Measurements from ENCODE around the gene MFAP3L. TPM values are rescaled to one million over a fixed set of nuclear protein-coding genes. Genes with fewer than 3 reads are reported as not detected.

MFAP3L gene
- polyA plus RNA-seq, 3 donors: 0.01 to 0.18 TPM; not detected in 1

- H3K27me3 ChIP-seq (ENCODE audit: control insufficient read depth in 2 of 2, insufficient read depth in 2 of 2, low read length in 2 of 2): peaks cover 9 to 15% of the 10 kb centered on the region in 2 donors
- H3K36me3 Mint-ChIP-seq: no peaks in the 10 kb centered on the region
- no peak overlapping the region for H3K9ac ChIP-seq (ENCODE audit: insufficient read depth, low read length, poor library complexity, severe bottlenecking)
- no peaks in the 10 kb centered on the region for H3K9me3 ChIP-seq (replicated peaks in 1 of 2; ENCODE audit: control insufficient read depth in 1 of 2, insufficient read depth in 1 of 2, low read length in 2 of 2)
- no peak for DNase-seq
- no peak overlapping the region for H3K4me2 ChIP-seq (replicated peaks; ENCODE audit: extremely low read depth, low read length, poor library complexity, severe bottlenecking)
- peak overlapping the region in 1 of 2 donors; percentile 22 for H3K4me3 Mint-ChIP-seq
- TF ChIP-seq CTCF (IDR thresholded peaks at IDR 0.05): no peak
- peaks cover 19% of the 10 kb centered on the region for H3K4me1 Mint-ChIP-seq
- H2AFZ ChIP-seq (ENCODE audit: insufficient read depth, low read depth, low read length, poor library complexity, severe bottlenecking): no peak overlapping the region
- no peak overlapping the region for H3K4me3 ChIP-seq (replicated peaks in 1 of 3; ENCODE audit: low read depth in 2 of 3, low read length in 3 of 3)
- no peak overlapping the region for H3K27ac ChIP-seq (ENCODE audit: low read depth in 1 of 2, low read length in 2 of 2)
- no peaks in the 10 kb centered on the region for H4K20me1 ChIP-seq (ENCODE audit: insufficient read depth, low read length)
- peaks cover 0 to 3% (median 0%) of the 10 kb centered on the region in 7 donors for H3K9me3 Mint-ChIP-seq
- intact Hi-C loops (cut with micrococcal nuclease): no loop called here
- peak overlapping the region in 1 of 7 donors; percentile 24 for H3K27ac Mint-ChIP-seq
- peaks cover 14 to 15% of the 10 kb centered on the region in 2 donors for H3K4me1 ChIP-seq (ENCODE audit: control insufficient read depth in 1 of 2, insufficient read depth in 2 of 2, low read length in 2 of 2)
- H3K79me2 ChIP-seq (ENCODE audit: insufficient read depth, low read length): no peaks in the 10 kb centered on the region
- peaks cover 12 to 35% (median 17%) of the 10 kb centered on the region in 3 donors for H3K27me3 Mint-ChIP-seq (ENCODE audit: low read depth in 3 of 3)
- 100% methylated on average over 3 of the region's 5 CpGs for WGBS (ENCODE audit: insufficient coverage)
- no peaks in the 10 kb centered on the region for H3K36me3 ChIP-seq (replicated peaks in 1 of 2; ENCODE audit: control insufficient read depth in 1 of 2, insufficient read depth in 2 of 2, low read length in 2 of 2)
Observed at GRCh38 chr4:169955521-169955920, 70.7 kb downstream of the MFAP3L start.

GRCh38 chr4:169952236-169953002, 73.8 kb downstream of the MFAP3L start:
- Histone ChIP-seq H3K9me3 (replicated peaks in 1 of 2; ENCODE audit: control insufficient read depth in 1 of 2, insufficient read depth in 1 of 2, low read length in 2 of 2) (no peaks in the 10 kb centered on the region), H3K36me3 (replicated peaks in 1 of 2; ENCODE audit: control insufficient read depth in 1 of 2, insufficient read depth in 2 of 2, low read length in 2 of 2) (no peaks in the 10 kb centered on the region), H3K79me2 (ENCODE audit: insufficient read depth, low read length) (no peaks in the 10 kb centered on the region), H3K4me3 (replicated peaks in 1 of 3; ENCODE audit: low read depth in 2 of 3, low read length in 3 of 3) (no peak overlapping the region), H4K20me1 (ENCODE audit: insufficient read depth, low read length) (no peaks in the 10 kb centered on the region), H3K4me2 (replicated peaks; ENCODE audit: extremely low read depth, low read length, poor library complexity, severe bottlenecking) (peak overlapping the region; percentile 14), H3K27me3 (ENCODE audit: control insufficient read depth in 2 of 2, insufficient read depth in 2 of 2, low read length in 2 of 2) (peaks cover 19 to 27% of the 10 kb centered on the region in 2 donors), H3K4me1 (ENCODE audit: control insufficient read depth in 1 of 2, insufficient read depth in 2 of 2, low read length in 2 of 2) (peaks cover 14 to 15% of the 10 kb centered on the region in 2 donors), H2AFZ (ENCODE audit: insufficient read depth, low read depth, low read length, poor library complexity, severe bottlenecking) (no peak overlapping the region), H3K9ac (ENCODE audit: insufficient read depth, low read length, poor library complexity, severe bottlenecking) (no peak overlapping the region), H3K27ac (ENCODE audit: low read depth in 1 of 2, low read length in 2 of 2) (no peak overlapping the region)
- Mint-ChIP-seq H3K27ac (peak overlapping the region in 2 of 7 donors; percentile 8 to 55), H3K27me3 (ENCODE audit: low read depth in 3 of 3) (peaks cover 23 to 47% (median 32%) of the 10 kb centered on the region in 3 donors), H3K9me3 (peaks cover 0 to 2% (median 0%) of the 10 kb centered on the region in 7 donors), H3K4me1 (peaks cover 19% of the 10 kb centered on the region), H3K36me3 (no peaks in the 10 kb centered on the region), H3K4me3 (peak overlapping the region in 1 of 2 donors; percentile 69)
- peak in 1 of 3 donors; percentile 3 for DNase-seq
- intact Hi-C loops (cut with micrococcal nuclease): no loop called here
- WGBS (ENCODE audit: insufficient coverage): 0% methylated on average over 4 of the region's 4 CpGs
- no peak for TF ChIP-seq CTCF (IDR thresholded peaks at IDR 0.05)
